Measurements from ENCODE around the gene ABCD3. TPM values are rescaled to one million over a fixed set of nuclear protein-coding genes. Genes with fewer than 3 reads are reported as not detected.

The ABCD3 gene
- total and polyA plus RNA-seq, 2 of the 8 experiments (the other 6 are each of a cell fraction or from before 2014, with no cell fraction given) = 6.6 to 29.4 TPM

- TF ChIP-seq CHD7 (IDR thresholded peaks at IDR 0.05; ENCODE audit: insufficient replicate concordance, low read length) (no peak), SUZ12 (IDR thresholded peaks at IDR 0.05; ENCODE audit: low read length) (no peak), CEBPB (IDR thresholded peaks at IDR 0.05; ENCODE audit: low read depth, low read length) (no peak), TBP (IDR thresholded peaks at IDR 0.05; ENCODE audit: low read depth, low read length) (no peak), EZH2 (IDR thresholded peaks at IDR 0.05; ENCODE audit: low read depth, low read length, severe bottlenecking) (no peak), ATF3 (IDR thresholded peaks at IDR 0.05; ENCODE audit: insufficient read depth, low read depth, low read length) (no peak), EP300 (IDR thresholded peaks at IDR 0.05; ENCODE audit: borderline replicate concordance in 1 of 2, low read depth in 2 of 2, low read length in 2 of 2) (no peak), ASH2L (IDR thresholded peaks at IDR 0.05; ENCODE audit: low read length) (no peak), TAF1 (IDR thresholded peaks at IDR 0.05; ENCODE audit: low read depth, low read length) (no peak), MAX (IDR thresholded peaks at IDR 0.05) (no peak), MAFK (IDR thresholded peaks at IDR 0.05; ENCODE audit: low read depth, low read length) (no peak), POLR2AphosphoS5 (IDR thresholded peaks at IDR 0.05; ENCODE audit: low read depth, low read length) (no peak)
Observed at GRCh38 chr1:94553931-94554330, 135.7 kb downstream of the ABCD3 start (continued).
